Astrocyte of the cerebellum (primary cell): ENCODE data around the gene KDM5A.

Source experiments
- DNase-seq: peaks from one replicate; pipeline ENCODE4 v3.0.0-alpha.2; 2011; ENCODE audit warnings: low read depth
- H3K4me3 ChIP-seq: 2 replicates; pipeline ENCODE4 v1.5.1; 2011; ENCODE audit warnings: mild to moderate bottlenecking, low read depth, low read length, moderate library complexity
- in situ Hi-C: cut with HindIII; loops from 2 replicates; pipeline ENCODE4 v1.10.0; 2017; ENCODE audit warnings: low sequenced_read_pairs
- TF ChIP-seq, protein P1 (sequence below): IDR thresholded peaks from 2 replicates; pipeline ENCODE4 v1.5.1; 2012; ENCODE audit warnings: low read length, low read depth, moderate library complexity, mild to moderate bottlenecking; ENCODE audit errors: missing control alignments

The KDM5A gene

DNA sequence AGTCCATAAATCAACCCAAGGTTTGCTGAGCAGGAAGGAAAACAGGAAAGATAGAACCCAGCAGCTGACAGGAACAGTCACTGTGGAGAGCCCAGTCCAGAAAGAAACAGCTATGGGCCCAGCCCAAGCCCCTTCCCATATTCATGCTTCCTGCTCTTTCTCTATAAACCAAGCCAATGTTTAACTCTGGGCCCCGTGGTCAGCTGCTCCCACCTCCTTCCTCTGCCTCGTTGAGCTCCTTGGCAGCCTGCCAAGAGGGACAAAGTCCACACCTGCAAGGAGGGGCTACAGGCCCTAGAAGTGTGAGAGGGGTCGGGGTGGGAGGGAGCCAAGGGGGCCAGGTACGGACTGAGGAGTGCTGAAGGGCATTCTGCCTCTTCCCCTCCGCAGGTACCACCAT is 136.5 kb downstream of the KDM5A start:
- TF ChIP-seq, protein P1, sequence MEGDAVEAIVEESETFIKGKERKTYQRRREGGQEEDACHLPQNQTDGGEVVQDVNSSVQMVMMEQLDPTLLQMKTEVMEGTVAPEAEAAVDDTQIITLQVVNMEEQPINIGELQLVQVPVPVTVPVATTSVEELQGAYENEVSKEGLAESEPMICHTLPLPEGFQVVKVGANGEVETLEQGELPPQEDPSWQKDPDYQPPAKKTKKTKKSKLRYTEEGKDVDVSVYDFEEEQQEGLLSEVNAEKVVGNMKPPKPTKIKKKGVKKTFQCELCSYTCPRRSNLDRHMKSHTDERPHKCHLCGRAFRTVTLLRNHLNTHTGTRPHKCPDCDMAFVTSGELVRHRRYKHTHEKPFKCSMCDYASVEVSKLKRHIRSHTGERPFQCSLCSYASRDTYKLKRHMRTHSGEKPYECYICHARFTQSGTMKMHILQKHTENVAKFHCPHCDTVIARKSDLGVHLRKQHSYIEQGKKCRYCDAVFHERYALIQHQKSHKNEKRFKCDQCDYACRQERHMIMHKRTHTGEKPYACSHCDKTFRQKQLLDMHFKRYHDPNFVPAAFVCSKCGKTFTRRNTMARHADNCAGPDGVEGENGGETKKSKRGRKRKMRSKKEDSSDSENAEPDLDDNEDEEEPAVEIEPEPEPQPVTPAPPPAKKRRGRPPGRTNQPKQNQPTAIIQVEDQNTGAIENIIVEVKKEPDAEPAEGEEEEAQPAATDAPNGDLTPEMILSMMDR = no peak
- DNase-seq = no peak
- no peak overlapping the region for H3K4me3 ChIP-seq
- in situ Hi-C loops = no loop called here

DNA sequence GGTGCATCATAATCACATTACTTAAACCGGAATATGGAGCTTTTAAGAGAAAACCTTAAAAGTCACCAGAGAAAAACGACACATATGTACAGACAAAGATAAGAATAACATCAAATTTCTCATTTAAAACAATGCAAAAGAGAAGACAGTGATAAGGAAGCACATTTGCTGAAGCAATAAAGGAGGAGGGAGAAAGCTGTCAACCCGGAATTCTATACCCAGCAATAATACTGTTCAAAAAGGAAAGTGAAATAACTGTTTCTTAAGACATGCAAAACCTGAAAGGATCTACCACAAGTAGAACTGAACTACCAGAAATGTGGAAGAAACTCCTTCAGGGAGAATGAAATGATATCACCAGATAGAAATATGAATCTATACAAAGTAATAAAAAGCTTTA is 141.8 kb downstream of the KDM5A start:
- TF ChIP-seq, protein P1 = no peak
- DNase-seq = no peak
- no peak overlapping the region for H3K4me3 ChIP-seq
- in situ Hi-C loops = no loop called here

DNA sequence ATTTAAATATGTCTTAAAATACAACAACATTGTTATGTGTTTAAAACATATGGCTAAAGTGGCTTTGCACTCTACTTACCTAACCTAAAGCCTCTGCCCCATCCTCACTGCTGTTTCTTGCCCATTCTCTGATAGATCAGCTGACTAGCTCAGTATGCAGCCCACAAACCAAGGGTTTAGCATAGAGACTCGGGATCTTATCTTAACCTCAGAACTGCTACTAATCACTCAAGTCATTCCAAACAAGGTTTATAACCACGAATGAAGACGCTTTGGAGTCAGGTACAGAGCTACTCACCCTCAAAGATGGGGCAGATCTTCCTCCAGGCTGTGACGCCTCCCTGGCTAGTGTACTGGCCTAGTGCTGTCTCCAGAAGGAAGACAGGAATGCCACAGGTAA is 145.7 kb downstream of the KDM5A start:
- no peak overlapping the region for H3K4me3 ChIP-seq
- DNase-seq = no peak
- in situ Hi-C loops = no loop called here
- TF ChIP-seq, protein P1 = no peak

DNA sequence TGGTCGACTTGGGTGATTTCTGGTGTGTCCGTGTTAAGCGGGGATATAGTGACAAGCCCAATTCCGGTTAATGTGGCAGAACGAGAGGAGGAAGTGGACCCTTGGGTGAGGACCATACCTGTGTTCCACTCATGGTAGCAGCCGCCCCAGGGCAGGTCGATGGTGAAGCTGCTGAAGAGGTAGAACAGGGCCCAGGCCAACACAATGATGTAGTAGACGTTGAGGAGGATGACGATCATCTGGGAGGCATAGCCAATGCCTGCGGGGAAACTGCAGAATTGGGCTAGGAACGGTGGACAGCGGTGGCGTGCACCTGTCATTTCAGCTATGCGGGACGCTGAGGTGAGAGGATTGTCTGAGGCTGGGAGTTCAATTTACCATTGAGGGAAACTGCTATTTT is 146.6 kb downstream of the KDM5A start:
- in situ Hi-C loops = no loop called here
- TF ChIP-seq, protein P1 = no peak
- H3K4me3 ChIP-seq = no peak overlapping the region
- no peak for DNase-seq

DNA sequence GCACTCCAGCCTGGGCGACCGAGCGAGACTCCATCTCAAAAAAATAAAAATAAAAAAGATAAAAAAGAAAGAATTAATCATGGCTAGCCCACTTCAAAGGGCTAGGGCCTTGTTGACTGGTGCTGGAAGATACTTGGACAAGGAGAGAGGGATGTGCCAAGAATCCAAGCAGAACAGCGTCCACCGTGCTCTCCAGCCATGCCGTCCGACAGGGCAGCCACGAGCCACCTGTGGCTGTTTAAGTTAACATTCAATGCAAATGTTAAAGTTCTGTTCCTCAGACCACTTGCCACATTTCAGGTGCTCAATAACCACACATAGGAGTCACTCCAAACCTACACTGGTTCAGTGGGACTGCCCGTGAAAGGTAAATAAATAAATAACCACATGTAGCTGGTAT is 147.9 kb downstream of the KDM5A start:
- TF ChIP-seq, protein P1 = no peak
- in situ Hi-C loops = no loop called here
- H3K4me3 ChIP-seq = no peak overlapping the region
- no peak for DNase-seq

DNA sequence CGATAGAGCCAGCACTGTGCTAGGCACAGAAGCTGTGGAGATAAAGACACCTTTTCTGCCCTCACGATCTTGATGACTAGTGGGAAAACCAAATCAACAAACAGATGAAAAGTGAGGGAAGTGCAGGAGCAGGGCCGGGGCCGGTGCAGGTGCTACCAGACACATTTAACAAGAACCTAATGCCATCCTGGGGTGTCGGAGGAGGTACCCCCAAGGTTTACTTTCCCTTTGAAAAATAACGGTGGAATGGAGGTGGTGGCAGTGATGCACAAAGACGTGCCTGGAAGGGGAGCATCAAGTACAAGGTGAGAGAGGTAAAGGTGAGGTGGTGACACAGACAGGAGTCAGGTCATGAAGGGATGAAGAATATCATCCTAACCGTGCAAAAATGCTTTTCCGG is 148.6 kb downstream of the KDM5A start:
- in situ Hi-C loops = no loop called here
- H3K4me3 ChIP-seq = no peak overlapping the region
- DNase-seq = no peak
- TF ChIP-seq, protein P1 = no peak
